B cell (primary cell): Measurements from ENCODE around the gene CCNF. TPM values are rescaled to one million over a fixed set of nuclear protein-coding genes. Genes with fewer than 3 reads are reported as not detected.
A peak's percentile ranks its signal among the peaks of the same experiment; 100 is the strongest.

Experiments
- ATAC-seq: fragments of 200-7000 bp; cut with Tn5 transposase; one replicate; pipeline ENCODE4 v1.10.0; 2021; ENCODE audit warnings: low read depth, mild to moderate bottlenecking, moderate number of reproducible peaks, moderate library complexity
- CTCF ChIA-PET: fragments of 350-600 bp; sonication (Branson Sonifier 250); formaldehyde crosslinking; loops from one replicate; lab custom pipeline; 2021; ENCODE audit warnings: antibody characterized with exemption, inconsistent platforms; lab: Charles Lee
- POLR2A ChIA-PET: fragments of 350-600 bp; sonication (Branson Sonifier 250); formaldehyde crosslinking; loops from one replicate; lab custom pipeline; 2021; ENCODE audit warnings: antibody characterized with exemption; lab: Charles Lee
- DNase-seq: peaks from one replicate; pipeline ENCODE4 v3.0.0; 2013
- H2AFZ ChIP-seq: 2 replicates; pipeline ENCODE4 v1.6.1; 2012; ENCODE audit warnings: mild to moderate bottlenecking, low read depth, low read length; ENCODE audit not compliant: insufficient read depth, poor library complexity, severe bottlenecking
- H3K27ac ChIP-seq, 2 donors: 1 replicate in 1 of 2; 2 replicates in 1 of 2; pipeline ENCODE4 v1.5.1; 2012 to 2013; ENCODE audit warnings: low read length in 2 of 2, mild to moderate bottlenecking in 2 of 2, moderate library complexity in 1 of 2
- H3K27me3 ChIP-seq, 4 experiments: fragments of 200-600 bp in 1 of 4; sonication (generic) in 1 of 4; replicated peaks in 1 of 4; 1 replicate in 2 of 4; 2 replicates in 2 of 4; pipeline versions ENCODE4 v1.6.1 to v1.7.0; 2013 to 2016; ENCODE audit warnings: low read length in 3 of 4, mild to moderate bottlenecking in 2 of 4, mixed read lengths in 1 of 4, moderate library complexity in 1 of 4; ENCODE audit not compliant: insufficient read depth in 4 of 4, control insufficient read depth in 3 of 4; ENCODE audit errors: control extremely low read depth in 1 of 4
- H3K36me3 ChIP-seq, 2 experiments: replicated peaks in 1 of 2; 1 replicate in 1 of 2; 2 replicates in 1 of 2; pipeline versions ENCODE4 v1.6.1 to v1.7.1; 2013; ENCODE audit warnings: low read length in 1 of 2; ENCODE audit not compliant: insufficient read depth in 2 of 2, control insufficient read depth in 1 of 2; ENCODE audit errors: control extremely low read depth in 1 of 2, extremely low read depth in 1 of 2
- H3K4me1 ChIP-seq, 2 donors: fragments of 200-600 bp in 1 of 2; sonication (generic) in 1 of 2; 1 replicate in 1 of 2; 2 replicates in 1 of 2; pipeline versions ENCODE4 v1.5.1 to v1.6.1; 2013 to 2017; ENCODE audit warnings: low read length in 2 of 2; ENCODE audit not compliant: control insufficient read depth in 2 of 2, insufficient read depth in 2 of 2
- H3K4me2 ChIP-seq: replicated peaks from 2 replicates; pipeline ENCODE3; 2012; ENCODE audit warnings: mild to moderate bottlenecking, low read depth, low read length; ENCODE audit not compliant: poor library complexity, severe bottlenecking
- H3K4me3 ChIP-seq, 5 experiments: fragments of 200-600 bp in 1 of 5; sonication (generic) in 1 of 5; 1 replicate in 3 of 5; 2 replicates in 2 of 5; pipeline versions ENCODE4 v1.5.1 to v1.7.0; 2011 to 2016; ENCODE audit warnings: low read length in 4 of 5, mild to moderate bottlenecking in 4 of 5, low read depth in 2 of 5, control low read depth in 1 of 5, moderate library complexity in 1 of 5; ENCODE audit not compliant: insufficient read depth in 1 of 5; ENCODE audit errors: control extremely low read depth in 1 of 5, extremely low read depth in 1 of 5
- H3K79me2 ChIP-seq: fragments of 200-600 bp; sonication (generic); one replicate; pipeline ENCODE4 v1.6.0; 2016; ENCODE audit warnings: low read length; ENCODE audit not compliant: control insufficient read depth, insufficient read depth
- H3K9ac ChIP-seq: fragments of 200-600 bp; sonication (generic); 2 replicates; pipeline ENCODE4 v1.6.1; 2017; ENCODE audit warnings: mild to moderate bottlenecking, low read length, moderate library complexity
- H3K9me3 ChIP-seq, 3 donors: one replicate each; pipeline versions ENCODE4 v1.6.1 to v1.7.1; 2013; ENCODE audit warnings: low read length in 2 of 3; ENCODE audit not compliant: control insufficient read depth in 2 of 3, insufficient read depth in 1 of 3; ENCODE audit errors: control extremely low read depth in 1 of 3
- H4K20me1 ChIP-seq: 2 replicates; pipeline ENCODE4 v1.6.0; 2012; ENCODE audit warnings: mild to moderate bottlenecking, low read length; ENCODE audit not compliant: insufficient read depth, control insufficient read depth, poor library complexity, severe bottlenecking
- H3K27ac Mint-ChIP-seq: one replicate; pipeline ENCODE4 v1.8.0; 2021; ENCODE audit warnings: mixed read lengths
- H3K27me3 Mint-ChIP-seq: one replicate; pipeline ENCODE4 v1.8.0; 2021; ENCODE audit warnings: mixed read lengths
- H3K4me1 Mint-ChIP-seq: one replicate; pipeline ENCODE4 v1.8.0; 2021; ENCODE audit warnings: mixed read lengths
- H3K4me3 Mint-ChIP-seq: one replicate; pipeline ENCODE4 v1.8.0; 2021; ENCODE audit warnings: mixed read lengths
- H3K9me3 Mint-ChIP-seq: one replicate; pipeline ENCODE4 v1.8.0; 2022; ENCODE audit warnings: mixed read lengths; ENCODE audit not compliant: insufficient read depth
- CTCF ChIP-seq: fragments of 200-600 bp; IDR thresholded peaks from one replicate; pipeline ENCODE4 v1.8.0; 2022; ENCODE audit warnings: antibody characterized with exemption, mild to moderate bottlenecking
- EZH2 ChIP-seq: IDR thresholded peaks from 2 replicates; pipeline ENCODE4 v1.6.1; 2012; ENCODE audit warnings: borderline replicate concordance, low read depth, mild to moderate bottlenecking, moderate library complexity, low read length; ENCODE audit not compliant: insufficient read depth, poor library complexity, severe bottlenecking
- WGBS: methylation state at CpG from one replicate; pipeline ENCODE4 v1.1.5; 2013; ENCODE audit warnings: missing lambda C conversion rate; ENCODE audit not compliant: insufficient coverage; 5-methylcytosine and 5-hydroxymethylcytosine counted together
- intact Hi-C: fragments of 100-400 bp; cut with micrococcal nuclease; formaldehyde crosslinking; loops from one replicate; pipeline ENCODE4 v1.10.0; 2022
- polyA plus RNA-seq: library from polyadenylated mRNA; depleted of rRNA; stranded (reverse); fragments of >200 nt; gene quantifications from 2 replicates; pipeline ENCODE4 v1.2.3, GENCODE V29; 2012
- total RNA-seq, 2 donors: library from RNA; stranded (reverse); fragments of 120-200 nt in 1 of 2; gene quantifications; 1 replicate in 1 of 2; 2 replicates in 1 of 2; pipeline versions ENCODE4 v1.2.3 to v1.2.4, GENCODE V29; 2013 to 2022

The CCNF gene
- total and polyA plus RNA-seq, 2 donors (not counting 1 experiment from before 2014, with no cell fraction given): 3.2 to 5.3 TPM

GRCh38 chr16:2459647-2460390 lies 30.6 kb downstream of the CCNF start, which contains the start of gene TEDC2:
Gene TEDC2, plus strand, starts transcription at chr16:2460109. Its CDS starts 36 bp downstream, at chr16:2460145.
- no peak for TF ChIP-seq EZH2
- TF ChIP-seq CTCF: no peak
- Histone ChIP-seq H3K27ac (peak within 1 kb of the TSS in 1 of 2 donors; percentile 34), H3K36me3 (no peaks in the 10 kb centered on the region), H2AFZ (peak within 1 kb of the TSS; percentile 98), H3K4me1 (peaks cover 10 to 16% of the 10 kb centered on the region in 2 donors), H4K20me1 (no peaks in the 10 kb centered on the region), H3K4me2 (peak within 1 kb of the TSS; percentile 100), H3K4me3 (peak within 1 kb of the TSS; percentile 17 to 84 (median 54)), H3K79me2 (no peaks in the 10 kb centered on the region), H3K9ac (peak within 1 kb of the TSS; percentile 87), H3K9me3 (no peaks in the 10 kb centered on the region), H3K27me3 (no peaks in the 10 kb centered on the region)
- intact Hi-C loops: loop anchor here (1.0 kb wide), 3 partner anchors 14 to 31 kb away; partner anchors contain the start of gene CCNF
- Mint-ChIP-seq H3K4me1 (peaks cover 6% of the 10 kb centered on the region), H3K27ac (peak within 1 kb of the TSS; percentile 68), H3K4me3 (peak within 1 kb of the TSS; percentile 94), H3K27me3 (no peaks in the 10 kb centered on the region), H3K9me3 (no peaks in the 10 kb centered on the region)
- ChIA-PET CTCF (interaction anchor here (0.6 to 1.3 kb wide), 6 partner anchors 9 to 265 kb away, joined by 3 to 5 read pairs (median 3); partner anchors contain the start of gene ABCA3), POLR2A (interaction anchor here (0.7 to 2.0 kb wide), 8 partner anchors 9 to 320 kb away, joined by 3 to 11 read pairs (median 6); partner anchors contain the start of genes CCNF and TBC1D24)
- DNase-seq (peak; percentile 96), ATAC-seq (peak; percentile 100)
- under 1% methylated on average over 54 of the region's 66 CpGs for WGBS

GRCh38 chr16:2460391-2460713 lies 31.1 kb downstream of the CCNF start:
- H3K9me3 Mint-ChIP-seq: no peaks in the 10 kb centered on the region
- peak overlapping the region; percentile 87 for H3K9ac ChIP-seq
- H3K9me3 ChIP-seq: no peaks in the 10 kb centered on the region
- H3K27ac ChIP-seq: no peak overlapping the region
- ATAC-seq: no peak
- H3K4me1 ChIP-seq: peaks cover 10 to 16% of the 10 kb centered on the region in 2 donors
- H3K27me3 Mint-ChIP-seq: no peaks in the 10 kb centered on the region
- peak overlapping the region; percentile 53 for H3K4me3 Mint-ChIP-seq
- H2AFZ ChIP-seq: peak overlapping the region; percentile 98
- H3K79me2 ChIP-seq: no peaks in the 10 kb centered on the region
- DNase-seq: no peak
- peak overlapping the region in 4 of 5 experiments; percentile 28 to 84 (median 57) for H3K4me3 ChIP-seq
- peak overlapping the region; percentile 100 for H3K4me2 ChIP-seq
- H4K20me1 ChIP-seq: no peaks in the 10 kb centered on the region
- H3K4me1 Mint-ChIP-seq: peaks cover 6% of the 10 kb centered on the region
- intact Hi-C loops: loop anchor here (1.0 kb wide), 3 partner anchors 14 to 31 kb away; partner anchors contain the start of gene CCNF
- H3K27ac Mint-ChIP-seq: no peak overlapping the region
- TF ChIP-seq EZH2 (no peak), CTCF (no peak)
- ChIA-PET CTCF (interaction anchor here (1.0 to 1.3 kb wide), 3 partner anchors 8 to 210 kb away, joined by 3 read pairs; no protein-coding TSS in a partner anchor), POLR2A (interaction anchor here (1.0 to 2.0 kb wide), 4 partner anchors 8 to 31 kb away, joined by 3 to 11 read pairs (median 6); partner anchors contain the start of genes CCNF and TBC1D24)
- no peaks in the 10 kb centered on the region for H3K27me3 ChIP-seq
- no peaks in the 10 kb centered on the region for H3K36me3 ChIP-seq
- WGBS: 3% methylated on average over 19 of the region's 20 CpGs
